HEK293 (cell line): ENCODE data around the gene TMEM203.

Experiments
- ZIC2 ChIP-seq: fragments of 450-650 bp; formaldehyde crosslinking; IDR thresholded peaks from 2 replicates; pipeline ENCODE4 v1.5.1; 2016; ENCODE audit warnings: missing biosample characterization, missing genetic modification characterization
- ZNF10 ChIP-seq: fragments of 450-650 bp; formaldehyde crosslinking; IDR thresholded peaks from 2 replicates; pipeline ENCODE4 v1.5.1; 2017; ENCODE audit warnings: missing biosample characterization, missing genetic modification characterization
- ZNF501 ChIP-seq: fragments of 450-650 bp; formaldehyde crosslinking; IDR thresholded peaks from 2 replicates; pipeline ENCODE4 v1.5.1; 2016; ENCODE audit warnings: missing biosample characterization, missing genetic modification characterization
- TF ChIP-seq, protein P1 (sequence below): IDR thresholded peaks from 2 replicates; pipeline ENCODE4 v1.6.1; 2011; ENCODE audit warnings: mild to moderate bottlenecking, low read depth, low read length, borderline replicate concordance
- TF ChIP-seq, protein P2 (sequence below): fragments of 450-650 bp; formaldehyde crosslinking; IDR thresholded peaks from 2 replicates; pipeline ENCODE4 v1.5.1; 2016; ENCODE audit warnings: missing biosample characterization, missing genetic modification characterization
- TF ChIP-seq, protein P3 (sequence below): fragments of 450-650 bp; formaldehyde crosslinking; IDR thresholded peaks from 2 replicates; pipeline ENCODE4 v1.5.1; 2016; ENCODE audit warnings: missing biosample characterization, missing genetic modification characterization, low read depth

DNA sequence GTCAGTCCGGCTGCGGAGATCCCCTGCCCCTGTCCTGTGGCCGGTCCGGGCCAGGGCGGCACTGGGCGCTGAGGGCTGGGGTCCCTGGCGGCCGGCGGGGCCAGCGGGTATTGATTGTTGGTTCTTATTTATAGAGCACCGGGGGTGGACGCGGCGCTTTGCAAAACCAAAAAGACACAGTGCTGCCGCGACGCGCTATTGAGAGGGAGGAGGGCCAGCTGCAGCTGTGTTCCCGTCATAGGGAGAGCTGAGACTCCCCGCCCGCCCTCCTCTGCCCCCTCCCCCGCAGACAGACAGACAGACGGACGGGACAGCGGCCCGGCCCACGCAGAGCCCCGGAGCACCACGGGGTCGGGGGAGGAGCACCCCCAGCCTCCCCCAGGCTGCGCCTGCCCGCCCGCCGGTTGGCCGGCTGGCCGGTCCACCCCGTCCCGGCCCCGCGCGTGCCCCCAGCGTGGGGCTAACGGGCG is 38.1 kb downstream of the TMEM203 start:
- TF ChIP-seq ZNF10 (tag by site-specific recombination) (no peak), ZIC2 (tag by site-specific recombination) (no peak), ZNF501 (tag by site-specific recombination) (no peak)
- TF ChIP-seq, protein P1, sequence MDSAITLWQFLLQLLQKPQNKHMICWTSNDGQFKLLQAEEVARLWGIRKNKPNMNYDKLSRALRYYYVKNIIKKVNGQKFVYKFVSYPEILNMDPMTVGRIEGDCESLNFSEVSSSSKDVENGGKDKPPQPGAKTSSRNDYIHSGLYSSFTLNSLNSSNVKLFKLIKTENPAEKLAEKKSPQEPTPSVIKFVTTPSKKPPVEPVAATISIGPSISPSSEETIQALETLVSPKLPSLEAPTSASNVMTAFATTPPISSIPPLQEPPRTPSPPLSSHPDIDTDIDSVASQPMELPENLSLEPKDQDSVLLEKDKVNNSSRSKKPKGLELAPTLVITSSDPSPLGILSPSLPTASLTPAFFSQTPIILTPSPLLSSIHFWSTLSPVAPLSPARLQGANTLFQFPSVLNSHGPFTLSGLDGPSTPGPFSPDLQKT, result no peak
- TF ChIP-seq, protein P2, sequence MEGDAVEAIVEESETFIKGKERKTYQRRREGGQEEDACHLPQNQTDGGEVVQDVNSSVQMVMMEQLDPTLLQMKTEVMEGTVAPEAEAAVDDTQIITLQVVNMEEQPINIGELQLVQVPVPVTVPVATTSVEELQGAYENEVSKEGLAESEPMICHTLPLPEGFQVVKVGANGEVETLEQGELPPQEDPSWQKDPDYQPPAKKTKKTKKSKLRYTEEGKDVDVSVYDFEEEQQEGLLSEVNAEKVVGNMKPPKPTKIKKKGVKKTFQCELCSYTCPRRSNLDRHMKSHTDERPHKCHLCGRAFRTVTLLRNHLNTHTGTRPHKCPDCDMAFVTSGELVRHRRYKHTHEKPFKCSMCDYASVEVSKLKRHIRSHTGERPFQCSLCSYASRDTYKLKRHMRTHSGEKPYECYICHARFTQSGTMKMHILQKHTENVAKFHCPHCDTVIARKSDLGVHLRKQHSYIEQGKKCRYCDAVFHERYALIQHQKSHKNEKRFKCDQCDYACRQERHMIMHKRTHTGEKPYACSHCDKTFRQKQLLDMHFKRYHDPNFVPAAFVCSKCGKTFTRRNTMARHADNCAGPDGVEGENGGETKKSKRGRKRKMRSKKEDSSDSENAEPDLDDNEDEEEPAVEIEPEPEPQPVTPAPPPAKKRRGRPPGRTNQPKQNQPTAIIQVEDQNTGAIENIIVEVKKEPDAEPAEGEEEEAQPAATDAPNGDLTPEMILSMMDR (tag by site-specific recombination), result no peak
- TF ChIP-seq, protein P3, sequence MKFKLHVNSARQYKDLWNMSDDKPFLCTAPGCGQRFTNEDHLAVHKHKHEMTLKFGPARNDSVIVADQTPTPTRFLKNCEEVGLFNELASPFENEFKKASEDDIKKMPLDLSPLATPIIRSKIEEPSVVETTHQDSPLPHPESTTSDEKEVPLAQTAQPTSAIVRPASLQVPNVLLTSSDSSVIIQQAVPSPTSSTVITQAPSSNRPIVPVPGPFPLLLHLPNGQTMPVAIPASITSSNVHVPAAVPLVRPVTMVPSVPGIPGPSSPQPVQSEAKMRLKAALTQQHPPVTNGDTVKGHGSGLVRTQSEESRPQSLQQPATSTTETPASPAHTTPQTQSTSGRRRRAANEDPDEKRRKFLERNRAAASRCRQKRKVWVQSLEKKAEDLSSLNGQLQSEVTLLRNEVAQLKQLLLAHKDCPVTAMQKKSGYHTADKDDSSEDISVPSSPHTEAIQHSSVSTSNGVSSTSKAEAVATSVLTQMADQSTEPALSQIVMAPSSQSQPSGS (tag by site-specific recombination), result no peak
